ENCODE results near the gene COL19A1.
A peak's percentile ranks its signal among the peaks of the same experiment; 100 is the strongest.
"Not testable (repeated sequence)": the region's sequence is repeated elsewhere in the genome, so short reads cannot be mapped to it uniquely, and the experiment has no call there.

The COL19A1 gene

GRCh38 chr6:69866770-69867638 lies 648 bp downstream of the COL19A1 start:
- peak in 10 of 14 donors; percentile 12 to 65 (median 35) for DNase-seq

GRCh38 chr6:69867639-69867976 lies 1.3 kb downstream of the COL19A1 start:
- DNase-seq = peak in 1 of 14 donors; percentile 49

GRCh38 chr6:69868252-69868804 lies 2.0 kb downstream of the COL19A1 start:
- DNase-seq = peak in 1 of 14 donors; percentile 43

GRCh38 chr6:69868961-69869360 lies 2.6 kb downstream of the COL19A1 start:
- peak in 1 of 14 donors; percentile 44 for DNase-seq

- no peak for DNase-seq
Observed at GRCh38 chr6:69871107-69871506, 4.8 kb downstream of the COL19A1 start.

- no peak for DNase-seq
Observed at GRCh38 chr6:69873291-69873690, 6.9 kb downstream of the COL19A1 start.

GRCh38 chr6:69875715-69876114 lies 9.4 kb downstream of the COL19A1 start:
- no peak for DNase-seq

- no peak for DNase-seq
Observed at GRCh38 chr6:69878795-69879194, 12.4 kb downstream of the COL19A1 start.

GRCh38 chr6:69880601-69881000 lies 14.2 kb downstream of the COL19A1 start:
- DNase-seq = no peak

GRCh38 chr6:69881322-69882151 lies 15.2 kb downstream of the COL19A1 start:
- no peak for DNase-seq

- no peak for DNase-seq
Observed at GRCh38 chr6:69883551-69883950, 17.2 kb downstream of the COL19A1 start.

- DNase-seq = no peak
Observed at GRCh38 chr6:69884231-69884630, 17.9 kb downstream of the COL19A1 start.

- no peak for DNase-seq
Observed at GRCh38 chr6:69887026-69887425, 20.7 kb downstream of the COL19A1 start.

GRCh38 chr6:69887714-69888345 lies 21.5 kb downstream of the COL19A1 start:
- DNase-seq = no peak

- DNase-seq = no peak
Observed at GRCh38 chr6:69888482-69889233, 22.3 kb downstream of the COL19A1 start.

GRCh38 chr6:69889234-69889974 lies 23.0 kb downstream of the COL19A1 start:
- not testable (repeated sequence) for DNase-seq

- DNase-seq = not testable (repeated sequence)
Observed at GRCh38 chr6:69892561-69892960, 26.2 kb downstream of the COL19A1 start.

GRCh38 chr6:69893266-69893665 lies 26.9 kb downstream of the COL19A1 start:
- DNase-seq = not testable (repeated sequence)

GRCh38 chr6:69894578-69895347 lies 28.4 kb downstream of the COL19A1 start:
- no peak for DNase-seq

GRCh38 chr6:69895396-69895795 lies 29.0 kb downstream of the COL19A1 start:
- DNase-seq = no peak

All from C1 segment of cervical spinal cord (tissue), 14 donors.